Immature natural killer cell (primary cell): Measurements from ENCODE around the gene FCHO2. TPM values are rescaled to one million over a fixed set of nuclear protein-coding genes. Genes with fewer than 3 reads are reported as not detected.
A peak's percentile ranks its signal among the peaks of the same experiment; 100 is the strongest.

Experiments
- DNase-seq, 3 donors: peaks; one replicate each; pipeline ENCODE4 v3.0.0; 2022; ENCODE audit warnings: mixed read lengths in 1 of 3
- H3K27ac Mint-ChIP-seq, 6 donors: one replicate each; pipeline ENCODE4 v1.8.0; 2020; ENCODE audit warnings: mixed read lengths in 6 of 6, mild to moderate bottlenecking in 5 of 6, inconsistent platforms in 4 of 6, moderate library complexity in 3 of 6
- H3K27me3 Mint-ChIP-seq, 3 donors: one replicate each; pipeline ENCODE4 v1.8.0; 2020 to 2021; ENCODE audit warnings: low read depth in 3 of 3, mild to moderate bottlenecking in 3 of 3, mixed read lengths in 3 of 3, moderate library complexity in 3 of 3, inconsistent platforms in 1 of 3
- H3K36me3 Mint-ChIP-seq, 3 donors: one replicate each; pipeline ENCODE4 v1.8.0; 2020; ENCODE audit warnings: mixed read lengths in 3 of 3, inconsistent platforms in 2 of 3, mild to moderate bottlenecking in 2 of 3
- H3K4me1 Mint-ChIP-seq, 2 donors: one replicate each; pipeline ENCODE4 v1.8.0; 2020; ENCODE audit warnings: inconsistent platforms in 2 of 2, mild to moderate bottlenecking in 2 of 2, mixed read lengths in 2 of 2, moderate library complexity in 1 of 2
- H3K4me3 Mint-ChIP-seq, 5 donors: one replicate each; pipeline ENCODE4 v1.8.0; 2020; ENCODE audit warnings: mild to moderate bottlenecking in 5 of 5, mixed read lengths in 5 of 5, inconsistent platforms in 3 of 5, moderate library complexity in 3 of 5
- H3K9me3 Mint-ChIP-seq, 6 donors: one replicate each; pipeline ENCODE4 v1.8.0; 2020; ENCODE audit warnings: mild to moderate bottlenecking in 6 of 6, mixed read lengths in 6 of 6, inconsistent platforms in 4 of 6, moderate library complexity in 3 of 6
- polyA plus RNA-seq, 3 donors: library from polyadenylated mRNA; unstranded; fragments of 300-500 nt; fragmentation: Illumina TruSeq; gene quantifications; one replicate each; pipeline ENCODE4 v1.2.3, GENCODE V29; 2021

FCHO2 gene
- polyA plus RNA-seq, 3 donors from 2014 or later = 2.6 to 5.8 (median 3.4) TPM

DNA sequence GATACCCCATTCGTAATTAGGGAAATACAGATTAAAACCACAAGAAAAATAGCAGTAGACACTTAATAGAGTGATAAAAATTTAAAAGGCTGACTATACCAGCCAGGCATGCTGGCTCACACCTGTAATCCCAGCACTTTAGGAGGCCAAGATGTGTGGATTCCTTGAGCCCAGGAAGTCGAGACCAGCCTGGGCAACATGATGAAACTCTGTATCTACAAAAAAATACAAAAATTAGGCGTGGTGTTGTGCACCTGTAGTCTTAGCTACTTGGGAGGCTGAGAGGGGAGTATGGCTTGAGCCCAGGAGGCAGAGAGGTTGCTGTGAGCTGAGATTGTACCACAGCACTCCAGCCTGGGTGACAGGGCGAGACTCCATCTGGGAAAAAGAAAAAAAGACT, 72.0 kb downstream of the FCHO2 start:
- Mint-ChIP-seq H3K36me3 (peaks cover 14 to 18% (median 18%) of the 10 kb centered on the region in 3 donors), H3K4me3 (no peak overlapping the region), H3K27me3 (peaks cover 0 to 2% (median 0%) of the 10 kb centered on the region in 3 donors), H3K9me3 (no peaks in the 10 kb centered on the region), H3K4me1 (peaks cover 5 to 6% of the 10 kb centered on the region in 2 donors), H3K27ac (no peak overlapping the region)
- no peak for DNase-seq

- H3K9me3 Mint-ChIP-seq = no peaks in the 10 kb centered on the region
- H3K4me1 Mint-ChIP-seq = peaks cover 5 to 6% of the 10 kb centered on the region in 2 donors
- H3K4me3 Mint-ChIP-seq = no peak overlapping the region
- no peak for DNase-seq
- peaks cover 14 to 20% (median 18%) of the 10 kb centered on the region in 3 donors for H3K36me3 Mint-ChIP-seq
- H3K27me3 Mint-ChIP-seq = peaks cover 0 to 2% (median 0%) of the 10 kb centered on the region in 3 donors
- H3K27ac Mint-ChIP-seq = no peak overlapping the region
Measured at GRCh38 chr5:73028991-73029595, 73.3 kb downstream of the FCHO2 start.

DNA sequence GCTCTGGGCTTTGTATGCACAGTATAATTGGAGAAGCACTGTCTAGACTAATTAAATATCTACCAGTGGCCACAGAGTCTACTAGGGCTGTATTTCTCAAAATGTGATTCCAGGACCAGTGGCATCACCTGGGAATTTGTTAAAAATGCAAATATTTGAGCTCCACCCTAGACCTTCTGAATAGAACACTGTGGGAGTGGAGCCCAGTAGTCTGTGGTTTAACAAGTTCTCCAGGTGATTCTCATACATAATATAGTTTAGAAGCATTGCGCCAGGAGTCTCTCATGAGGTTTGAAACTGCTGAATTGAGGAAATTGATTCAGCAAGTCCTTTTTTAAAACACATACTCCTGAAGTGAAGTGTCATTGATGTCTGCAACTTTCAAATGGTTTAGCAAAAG, 74.7 kb downstream of the FCHO2 start:
- Mint-ChIP-seq H3K27ac (no peak overlapping the region), H3K4me3 (no peak overlapping the region), H3K9me3 (no peaks in the 10 kb centered on the region), H3K36me3 (peaks cover 13 to 18% (median 15%) of the 10 kb centered on the region in 3 donors), H3K4me1 (peaks cover 5 to 6% of the 10 kb centered on the region in 2 donors), H3K27me3 (no peaks in the 10 kb centered on the region)
- no peak for DNase-seq

- no peak overlapping the region for H3K4me3 Mint-ChIP-seq
- no peak for DNase-seq
- H3K36me3 Mint-ChIP-seq = peaks cover 9 to 16% (median 12%) of the 10 kb centered on the region in 3 donors
- no peaks in the 10 kb centered on the region for H3K9me3 Mint-ChIP-seq
- peaks cover 5 to 6% of the 10 kb centered on the region in 2 donors for H3K4me1 Mint-ChIP-seq
- no peak overlapping the region for H3K27ac Mint-ChIP-seq
- no peaks in the 10 kb centered on the region for H3K27me3 Mint-ChIP-seq
Measured at GRCh38 chr5:73030995-73031394, 75.2 kb downstream of the FCHO2 start.

DNA sequence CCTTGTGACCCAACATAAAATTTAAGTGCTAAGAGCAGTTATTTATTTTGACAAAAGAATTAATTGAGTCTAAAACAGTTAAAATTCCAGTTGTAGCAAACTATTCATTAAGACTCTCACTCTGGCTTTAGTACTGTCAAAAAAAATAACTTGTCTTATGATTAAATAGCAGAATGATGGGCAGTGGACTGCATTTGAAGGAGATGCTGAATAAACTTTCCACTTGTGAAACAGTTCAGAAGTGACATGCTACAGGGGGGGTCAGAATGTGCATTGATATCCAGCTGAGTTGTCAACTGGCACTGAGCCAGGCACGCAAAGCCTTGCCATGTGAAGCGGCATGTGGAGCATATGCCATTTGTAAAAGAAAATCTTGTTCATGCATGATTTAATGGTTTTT, 76.0 kb downstream of the FCHO2 start:
- peaks cover 8 to 16% (median 11%) of the 10 kb centered on the region in 3 donors for H3K36me3 Mint-ChIP-seq
- DNase-seq = no peak
- no peak overlapping the region for H3K4me3 Mint-ChIP-seq
- H3K9me3 Mint-ChIP-seq = no peaks in the 10 kb centered on the region
- no peak overlapping the region for H3K27ac Mint-ChIP-seq
- no peaks in the 10 kb centered on the region for H3K27me3 Mint-ChIP-seq
- peaks cover 5 to 6% of the 10 kb centered on the region in 2 donors for H3K4me1 Mint-ChIP-seq

- Mint-ChIP-seq H3K27me3 (no peaks in the 10 kb centered on the region), H3K36me3 (peaks cover 4 to 11% (median 7%) of the 10 kb centered on the region in 3 donors), H3K4me3 (no peak overlapping the region), H3K4me1 (peaks cover 5 to 6% of the 10 kb centered on the region in 2 donors), H3K9me3 (no peaks in the 10 kb centered on the region), H3K27ac (no peak overlapping the region)
- DNase-seq = no peak
Measured at GRCh38 chr5:73032635-73033034, 76.8 kb downstream of the FCHO2 start.

DNA sequence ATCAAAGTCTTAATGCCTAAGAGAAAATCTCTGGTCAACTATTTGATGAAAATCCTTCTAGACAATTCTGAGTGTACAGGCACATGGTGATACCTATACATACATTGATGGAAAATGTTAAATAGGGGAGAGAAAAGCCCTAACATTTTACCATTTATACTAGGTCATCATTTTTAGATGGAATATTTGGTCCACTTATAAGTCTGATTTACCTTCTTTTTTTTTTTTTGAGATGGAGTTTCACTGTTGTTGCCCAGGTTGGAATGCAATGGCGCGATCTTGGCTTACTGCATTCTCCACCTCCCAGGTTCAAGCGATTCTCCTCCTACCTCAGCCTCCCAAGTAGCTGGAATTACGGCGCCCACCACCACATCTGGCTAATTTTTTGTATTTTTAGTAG, 81.7 kb downstream of the FCHO2 start:
- peaks cover 7 to 12% (median 7%) of the 10 kb centered on the region in 3 donors for H3K36me3 Mint-ChIP-seq
- H3K4me1 Mint-ChIP-seq = no peaks in the 10 kb centered on the region
- H3K27ac Mint-ChIP-seq = no peak overlapping the region
- H3K27me3 Mint-ChIP-seq = no peaks in the 10 kb centered on the region
- no peak overlapping the region for H3K4me3 Mint-ChIP-seq
- DNase-seq = no peak
- no peaks in the 10 kb centered on the region for H3K9me3 Mint-ChIP-seq

GRCh38 chr5:73039082-73039481, 83.2 kb downstream of the FCHO2 start:
- peaks cover 10 to 16% (median 14%) of the 10 kb centered on the region in 3 donors for H3K36me3 Mint-ChIP-seq
- H3K4me3 Mint-ChIP-seq = no peak overlapping the region
- H3K9me3 Mint-ChIP-seq = no peaks in the 10 kb centered on the region
- no peaks in the 10 kb centered on the region for H3K27me3 Mint-ChIP-seq
- H3K27ac Mint-ChIP-seq = no peak overlapping the region
- DNase-seq = no peak
- H3K4me1 Mint-ChIP-seq = no peaks in the 10 kb centered on the region

- Mint-ChIP-seq H3K4me3 (no peak overlapping the region), H3K9me3 (peaks cover 0 to 6% (median 0%) of the 10 kb centered on the region in 6 donors), H3K4me1 (no peaks in the 10 kb centered on the region), H3K27me3 (no peaks in the 10 kb centered on the region), H3K27ac (no peak overlapping the region), H3K36me3 (peaks cover 17 to 26% (median 25%) of the 10 kb centered on the region in 3 donors)
- no peak for DNase-seq
Measured at GRCh38 chr5:73042993-73043392, 87.2 kb downstream of the FCHO2 start.

DNA sequence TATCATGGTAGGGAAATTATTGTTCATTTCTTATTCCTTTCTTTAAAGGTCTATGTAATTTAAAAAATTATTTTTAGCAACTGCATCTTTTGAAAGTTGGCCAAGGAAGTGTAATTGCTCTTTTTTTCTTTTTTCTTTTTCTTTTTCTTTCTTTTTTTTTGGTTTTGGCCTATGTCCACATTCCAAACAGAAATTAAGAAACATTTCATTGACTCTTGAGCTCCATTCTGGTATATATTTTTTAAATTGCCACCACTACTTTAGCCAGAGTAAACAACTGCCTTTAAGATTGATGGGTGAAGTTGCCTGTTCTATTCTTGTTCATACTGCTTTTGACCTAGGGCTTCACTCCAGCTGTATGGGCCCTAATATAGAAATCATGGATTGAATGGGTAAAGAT, 88.7 kb downstream of the FCHO2 start:
- Mint-ChIP-seq H3K27me3 (peaks cover 0 to 2% (median 0%) of the 10 kb centered on the region in 3 donors), H3K4me1 (no peaks in the 10 kb centered on the region), H3K4me3 (no peak overlapping the region), H3K9me3 (peaks cover 0 to 6% (median under 1%) of the 10 kb centered on the region in 6 donors), H3K36me3 (peaks cover 11 to 23% (median 19%) of the 10 kb centered on the region in 3 donors), H3K27ac (no peak overlapping the region)
- DNase-seq = no peak

- peaks cover 0 to 6% (median under 1%) of the 10 kb centered on the region in 6 donors for H3K9me3 Mint-ChIP-seq
- H3K4me3 Mint-ChIP-seq = no peak overlapping the region
- H3K27ac Mint-ChIP-seq = no peak overlapping the region
- H3K27me3 Mint-ChIP-seq = peaks cover 0 to 2% (median 0%) of the 10 kb centered on the region in 3 donors
- no peak for DNase-seq
- peaks cover 11 to 24% (median 19%) of the 10 kb centered on the region in 3 donors for H3K36me3 Mint-ChIP-seq
- no peaks in the 10 kb centered on the region for H3K4me1 Mint-ChIP-seq
Measured at GRCh38 chr5:73045623-73046022, 89.8 kb downstream of the FCHO2 start.

DNA sequence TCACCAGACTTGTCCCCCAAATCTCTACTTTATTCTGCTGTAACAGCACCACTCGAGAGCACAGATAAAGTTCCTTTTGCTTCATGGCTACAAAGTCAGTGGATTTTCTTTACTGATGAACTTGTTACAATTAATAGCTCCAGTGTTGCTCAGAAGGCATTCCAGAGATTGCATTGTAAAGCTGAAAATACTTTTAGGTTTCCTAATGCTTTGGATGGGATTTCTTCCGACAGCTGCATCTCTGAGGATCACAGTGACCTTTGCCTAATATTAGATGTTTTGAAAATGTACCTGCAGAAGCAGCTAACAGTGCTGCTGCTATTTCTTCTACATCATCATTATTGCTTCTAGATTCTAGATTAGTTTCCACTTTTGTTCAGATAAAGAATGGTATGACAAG, 105.8 kb downstream of the FCHO2 start:
- no peak overlapping the region for H3K4me3 Mint-ChIP-seq
- peaks cover 0 to 2% (median 0%) of the 10 kb centered on the region in 3 donors for H3K27me3 Mint-ChIP-seq
- H3K36me3 Mint-ChIP-seq = peaks cover 16 to 25% (median 23%) of the 10 kb centered on the region in 3 donors
- DNase-seq = no peak
- no peaks in the 10 kb centered on the region for H3K9me3 Mint-ChIP-seq
- H3K27ac Mint-ChIP-seq = no peak overlapping the region
- no peaks in the 10 kb centered on the region for H3K4me1 Mint-ChIP-seq

- Mint-ChIP-seq H3K9me3 (no peaks in the 10 kb centered on the region), H3K4me3 (no peak overlapping the region), H3K4me1 (no peaks in the 10 kb centered on the region), H3K36me3 (peaks cover 23 to 26% (median 26%) of the 10 kb centered on the region in 3 donors), H3K27ac (no peak overlapping the region), H3K27me3 (no peaks in the 10 kb centered on the region)
- no peak for DNase-seq
Measured at GRCh38 chr5:73066466-73066865, 110.6 kb downstream of the FCHO2 start.

DNA sequence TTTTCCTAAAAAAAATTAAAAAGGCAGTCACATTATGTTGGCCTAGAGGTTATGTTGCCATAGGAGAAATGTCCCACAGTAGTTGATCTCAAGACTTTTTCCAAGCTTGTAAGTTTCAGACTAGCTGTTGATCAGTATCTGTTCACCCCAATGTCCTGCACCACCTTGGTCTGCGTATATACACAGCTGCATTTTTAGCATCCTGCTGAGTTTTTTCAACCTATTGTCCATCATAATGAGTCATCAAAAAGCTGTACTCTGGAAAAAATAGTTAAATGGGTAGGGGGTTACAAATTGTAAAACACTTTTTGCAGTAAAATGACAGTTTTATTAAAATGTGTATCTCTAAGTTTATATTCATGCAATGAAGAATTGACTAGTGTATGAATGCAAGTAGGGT, 111.4 kb downstream of the FCHO2 start:
- Mint-ChIP-seq H3K27ac (no peak overlapping the region), H3K9me3 (no peaks in the 10 kb centered on the region), H3K4me3 (no peak overlapping the region), H3K4me1 (no peaks in the 10 kb centered on the region), H3K27me3 (no peaks in the 10 kb centered on the region), H3K36me3 (peaks cover 23 to 26% (median 26%) of the 10 kb centered on the region in 3 donors)
- no peak for DNase-seq

GRCh38 chr5:73081093-73081492, 125.3 kb downstream of the FCHO2 start:
- H3K4me1 Mint-ChIP-seq = no peaks in the 10 kb centered on the region
- H3K4me3 Mint-ChIP-seq = no peak overlapping the region
- H3K9me3 Mint-ChIP-seq = no peaks in the 10 kb centered on the region
- H3K27me3 Mint-ChIP-seq = peaks cover 0 to 2% (median 0%) of the 10 kb centered on the region in 3 donors
- peaks cover 11 to 14% (median 12%) of the 10 kb centered on the region in 3 donors for H3K36me3 Mint-ChIP-seq
- DNase-seq = no peak
- peak overlapping the region in 1 of 6 donors; percentile 34 for H3K27ac Mint-ChIP-seq
